SK-N-SH treated with all-trans-retinoic acid at 6 μM for 48 hours (cell line): ENCODE data around the gene PRDM7.

Experiments
- ATAC-seq: fragments of 200-7000 bp; cut with Tn5 transposase; 3 replicates; pipeline ENCODE4 v1.9.1; 2020; ENCODE audit warnings: mild to moderate bottlenecking, moderate library complexity
- ARNTL ChIP-seq: fragments of 450-650 bp; formaldehyde crosslinking; IDR thresholded peaks from 2 replicates; pipeline ENCODE4 v1.5.0; 2020; ENCODE audit warnings: low read depth, mild to moderate bottlenecking, moderate library complexity, borderline replicate concordance
- CSDC2 ChIP-seq: fragments of 250-450 bp; sonication (Bioruptor Pico); IDR thresholded peaks from 2 replicates; pipeline ENCODE4 v1.5.0; 2020; ENCODE audit warnings: mild to moderate bottlenecking, moderate library complexity
- CSRNP3 ChIP-seq: fragments of 250-450 bp; sonication (Bioruptor Pico); IDR thresholded peaks from 2 replicates; pipeline ENCODE4 v1.5.1; 2021; ENCODE audit warnings: mild to moderate bottlenecking, moderate library complexity
- GLIS3 ChIP-seq: fragments of 250-450 bp; sonication (Bioruptor Pico); IDR thresholded peaks from 2 replicates; pipeline ENCODE4 v1.5.0; 2020; ENCODE audit warnings: mild to moderate bottlenecking, moderate library complexity
- OSR1 ChIP-seq: fragments of 250-450 bp; sonication (Bioruptor Pico); IDR thresholded peaks from 2 replicates; pipeline ENCODE4 v1.8.0; 2022; ENCODE audit warnings: moderate library complexity, mild to moderate bottlenecking, inconsistent platforms
- PATZ1 ChIP-seq: fragments of 250-450 bp; sonication (Bioruptor Pico); IDR thresholded peaks from 2 replicates; pipeline ENCODE4 v1.8.0; 2020; ENCODE audit warnings: mild to moderate bottlenecking, moderate library complexity, borderline replicate concordance
- POU6F1 ChIP-seq: fragments of 250-450 bp; sonication (Bioruptor Pico); IDR thresholded peaks from 2 replicates; pipeline ENCODE4 v1.8.0; 2021; ENCODE audit warnings: low read depth, mild to moderate bottlenecking, moderate library complexity, borderline replicate concordance
- SNAI2 ChIP-seq: fragments of 250-450 bp; sonication (Bioruptor Pico); IDR thresholded peaks from 2 replicates; pipeline ENCODE4 v1.5.0; 2020; ENCODE audit warnings: mild to moderate bottlenecking, moderate library complexity
- TSHZ2 ChIP-seq: fragments of 250-450 bp; sonication (Bioruptor Pico); IDR thresholded peaks from 2 replicates; pipeline ENCODE4 v1.5.0; 2020; ENCODE audit warnings: mild to moderate bottlenecking, moderate library complexity
- ZFP3 ChIP-seq: fragments of 250-450 bp; sonication (Bioruptor Pico); IDR thresholded peaks from 2 replicates; pipeline ENCODE4 v1.5.0; 2020; ENCODE audit warnings: mild to moderate bottlenecking, moderate library complexity
- ZFP30 ChIP-seq: fragments of 450-650 bp; formaldehyde crosslinking; IDR thresholded peaks from 2 replicates; pipeline ENCODE4 v1.5.0; 2022; ENCODE audit warnings: mild to moderate bottlenecking, moderate library complexity
- ZNF565 ChIP-seq: fragments of 450-650 bp; formaldehyde crosslinking; conservative IDR thresholded peaks from 2 replicates; pipeline ENCODE4 v1.5.0; 2020; ENCODE audit warnings: low read depth, mild to moderate bottlenecking, moderate library complexity
- ZNF70 ChIP-seq: fragments of 450-650 bp; formaldehyde crosslinking; IDR thresholded peaks from 2 replicates; pipeline ENCODE4 v1.5.0; 2020; ENCODE audit warnings: mild to moderate bottlenecking, moderate library complexity

The PRDM7 gene

GRCh38 chr16:90015586-90016338 lies 61.4 kb downstream of the PRDM7 start:
- no peak for ATAC-seq
- TF ChIP-seq ARNTL (CRISPR knock-in tag) (no peak), SNAI2 (no peak), GLIS3 (no peak), PATZ1 (CRISPR knock-in tag) (no peak), CSRNP3 (CRISPR knock-in tag) (no peak), ZFP3 (CRISPR knock-in tag) (no peak), ZNF70 (CRISPR knock-in tag) (no peak), CSDC2 (CRISPR knock-in tag) (no peak)

- no peak for TF ChIP-seq CSRNP3 (CRISPR knock-in tag)
- ATAC-seq = no peak
These were observed 64.0 kb downstream of the PRDM7 start for GRCh38 chr16:90012991-90013745.

- no peak for ATAC-seq
- no peak for TF ChIP-seq ZNF70 (CRISPR knock-in tag)
- TF ChIP-seq POU6F1 = no peak
- no peak for TF ChIP-seq CSRNP3 (CRISPR knock-in tag)
- TF ChIP-seq ZFP30 = no peak
- no peak for TF ChIP-seq OSR1 (CRISPR knock-in tag)
- TF ChIP-seq CSDC2 (CRISPR knock-in tag) = no peak
- no peak for TF ChIP-seq TSHZ2 (CRISPR knock-in tag)
These were observed 65.1 kb downstream of the PRDM7 start for GRCh38 chr16:90011908-90012501.

- no peak for ATAC-seq
- TF ChIP-seq TSHZ2 (CRISPR knock-in tag) = no peak
- no peak for TF ChIP-seq ZNF70 (CRISPR knock-in tag)
- TF ChIP-seq ZNF565 (CRISPR knock-in tag) = no peak
- TF ChIP-seq CSRNP3 (CRISPR knock-in tag) = no peak
These were observed 65.7 kb downstream of the PRDM7 start for GRCh38 chr16:90011508-90011819.
